ENCODE results near the gene CAT.
"Not testable (repeated sequence)": the region's sequence is repeated elsewhere in the genome, so short reads cannot be mapped to it uniquely, and the experiment has no call there.

CAT gene

DNA sequence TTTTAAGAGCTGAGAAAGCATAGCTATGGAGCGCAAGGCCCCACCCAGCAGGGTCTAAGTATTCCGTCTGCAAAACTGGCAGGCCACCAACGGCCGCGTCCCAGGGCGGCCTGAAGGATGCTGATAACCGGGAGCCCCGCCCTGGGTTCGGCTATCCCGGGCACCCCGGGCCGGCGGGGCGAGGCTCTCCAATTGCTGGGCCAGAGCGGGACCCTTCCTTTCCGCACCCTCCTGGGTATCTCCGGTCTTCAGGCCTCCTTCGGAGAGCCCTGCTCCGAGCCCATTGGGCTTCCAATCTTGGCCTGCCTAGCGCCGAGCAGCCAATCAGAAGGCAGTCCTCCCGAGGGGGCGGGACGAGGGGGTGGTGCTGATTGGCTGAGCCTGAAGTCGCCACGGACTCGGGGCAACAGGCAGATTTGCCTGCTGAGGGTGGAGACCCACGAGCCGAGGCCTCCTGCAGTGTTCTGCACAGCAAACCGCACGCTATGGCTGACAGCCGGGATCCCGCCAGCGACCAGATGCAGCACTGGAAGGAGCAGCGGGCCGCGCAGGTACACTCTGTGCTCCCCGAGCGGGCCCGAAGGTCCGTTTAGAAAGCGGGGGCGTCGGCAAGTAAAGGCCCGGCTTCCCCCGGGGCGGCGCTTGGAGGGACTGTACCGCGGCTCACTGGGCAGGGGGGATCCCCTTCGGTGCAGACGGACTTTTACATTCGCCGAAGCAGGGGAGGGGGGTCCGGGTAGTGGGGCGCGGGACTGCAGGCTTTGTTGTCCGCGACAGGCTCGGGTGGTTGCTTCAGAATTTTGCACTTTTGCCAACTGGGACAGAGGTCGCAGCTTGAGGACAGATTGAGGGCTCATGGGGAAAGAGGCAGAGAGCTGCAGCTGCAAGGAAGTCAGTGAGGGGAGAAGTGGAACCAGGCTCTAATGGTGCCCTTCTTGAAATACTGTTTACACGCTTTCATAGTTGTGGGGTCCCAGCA lies at the start of gene CAT:
CAT (plus strand) TSS at position 406 of the 979 bp plus-strand sequence; CDS start at position 486, 80 bp downstream.
- DNase-seq, result peak; percentile 87

- DNase-seq, result no peak
Observed at GRCh38 chr11:34394771-34395300, 43.9 kb upstream of the CAT start.

- DNase-seq, result no peak
Observed at GRCh38 chr11:34395916-34396550, 42.7 kb upstream of the CAT start.

DNA sequence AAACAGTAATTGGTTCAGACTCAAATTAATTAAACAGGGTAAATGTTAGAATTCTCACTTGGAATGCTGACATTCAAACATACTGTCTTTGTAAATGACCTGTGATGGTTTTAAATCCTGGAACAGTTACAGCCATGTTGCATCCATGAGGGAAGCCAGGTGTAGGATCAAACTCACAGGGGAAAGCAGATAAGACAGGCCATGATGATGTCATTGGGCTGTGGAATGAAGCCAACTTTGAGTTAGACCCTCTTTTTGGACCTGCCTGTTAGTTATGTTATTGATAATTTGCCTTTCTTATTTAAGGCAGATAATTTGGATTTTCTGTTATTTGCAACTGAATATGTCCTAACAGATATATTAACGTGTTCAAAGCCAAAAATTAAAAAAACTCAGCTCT lies 41.6 kb upstream of the CAT start:
- no peak for DNase-seq

GRCh38 chr11:34397811-34398210 lies 40.9 kb upstream of the CAT start:
- no peak for DNase-seq

DNA sequence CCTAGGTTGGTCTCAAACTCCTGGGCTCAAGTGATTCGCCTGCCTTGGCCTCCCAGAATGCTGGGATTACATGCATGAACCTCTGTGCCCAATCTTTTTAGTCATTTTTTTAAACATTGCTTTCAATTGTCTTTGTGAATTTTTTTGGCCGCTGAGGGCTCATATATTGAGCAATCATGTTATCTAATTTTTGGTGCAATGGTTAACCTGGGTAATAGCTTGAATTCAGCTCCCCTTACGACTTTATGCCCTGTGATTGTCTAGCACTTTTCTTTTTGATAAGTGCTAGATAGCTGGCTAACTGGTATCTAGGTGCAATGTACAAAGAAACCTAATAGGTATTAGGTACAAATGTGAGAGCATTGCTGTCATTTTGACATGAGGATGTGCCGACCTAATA lies 35.3 kb upstream of the CAT start:
- DNase-seq, result no peak

- no peak for DNase-seq
Observed at GRCh38 chr11:34404280-34404679, 34.5 kb upstream of the CAT start.

- peak; percentile 14 for DNase-seq
Observed at GRCh38 chr11:34405079-34405858, 33.5 kb upstream of the CAT start.

GRCh38 chr11:34406413-34406812 lies 32.3 kb upstream of the CAT start:
- no peak for DNase-seq

DNA sequence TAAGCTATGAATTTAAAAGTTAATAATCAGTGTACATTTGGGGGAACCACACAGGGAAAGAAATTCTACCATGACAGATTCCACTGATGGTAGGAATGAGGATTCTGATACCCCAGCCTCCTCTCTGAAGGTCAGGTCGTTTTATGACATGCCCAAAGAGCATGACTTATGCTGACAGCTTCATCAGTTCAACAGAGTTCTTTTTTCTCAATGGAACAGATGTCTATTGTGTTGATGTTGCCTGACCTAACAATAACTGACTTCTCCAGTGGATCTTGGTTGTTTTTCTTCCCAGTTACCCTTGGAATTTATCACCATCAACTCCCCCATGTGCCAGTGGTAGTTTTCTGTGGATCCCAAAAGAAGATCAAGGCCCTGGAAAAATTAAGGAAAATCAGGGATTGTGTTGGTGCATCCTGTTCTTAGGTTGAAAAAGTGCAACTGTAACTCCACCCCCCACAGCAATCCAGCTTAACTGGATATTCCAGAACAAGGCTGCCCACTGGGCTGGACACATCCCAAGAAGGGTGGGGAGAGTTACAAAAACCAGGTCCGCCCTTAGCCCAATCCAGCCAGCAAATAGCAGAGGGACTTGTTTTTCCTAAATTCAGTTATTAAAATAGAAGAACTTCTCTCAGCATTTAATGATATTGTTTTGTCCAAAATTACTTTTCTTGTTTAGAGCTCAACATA lies 31.5 kb upstream of the CAT start:
- DNase-seq, result no peak

DNA sequence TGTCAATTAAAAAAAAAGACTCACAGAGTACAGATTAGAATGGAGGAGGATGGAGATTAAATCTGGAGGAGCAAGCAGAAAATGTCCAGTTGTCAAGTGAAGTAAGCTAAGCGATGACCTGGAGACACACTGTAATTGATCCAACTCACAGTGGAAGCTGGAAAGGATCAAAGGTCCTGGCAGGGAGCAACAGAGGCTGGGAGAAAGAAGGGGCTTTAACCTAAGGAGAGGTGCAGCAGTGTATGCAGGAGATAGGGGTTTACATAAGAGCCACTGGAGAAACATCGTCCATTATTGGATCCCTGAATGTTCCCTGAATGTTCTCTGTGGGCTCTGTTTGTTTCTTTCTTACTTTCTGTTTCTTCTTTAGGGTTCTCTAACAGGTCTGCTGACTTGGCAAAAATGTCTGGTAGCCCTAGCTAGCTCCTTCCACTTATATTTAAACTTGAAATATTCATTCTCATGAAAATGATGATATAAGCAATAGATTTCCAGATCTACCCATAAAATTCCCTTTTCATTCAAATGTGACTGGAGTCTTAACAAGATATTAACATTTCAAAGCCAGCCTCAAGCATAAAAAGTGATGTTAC lies 30.1 kb upstream of the CAT start:
- no peak for DNase-seq

DNA sequence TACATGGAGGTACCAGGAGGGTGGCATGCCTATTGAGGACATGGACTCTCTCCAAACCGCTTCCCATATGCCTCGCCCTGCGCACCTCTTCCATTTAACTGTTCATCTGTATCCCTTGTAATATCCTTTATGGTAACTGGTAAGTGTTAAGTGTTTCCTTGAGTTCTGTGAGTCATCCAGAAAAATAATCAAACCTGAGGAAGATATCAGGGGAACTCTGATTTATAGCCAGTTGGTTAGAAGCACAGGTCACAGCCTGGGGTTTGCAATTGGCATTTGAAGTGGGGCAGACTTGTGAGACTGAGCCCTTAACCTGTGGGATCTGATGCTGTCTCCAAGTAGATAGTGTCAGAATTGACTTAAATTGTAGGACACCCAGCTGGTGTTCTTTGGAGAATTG lies 27.6 kb upstream of the CAT start:
- DNase-seq, result no peak

GRCh38 chr11:34411791-34412190 lies 26.9 kb upstream of the CAT start:
- DNase-seq, result no peak

DNA sequence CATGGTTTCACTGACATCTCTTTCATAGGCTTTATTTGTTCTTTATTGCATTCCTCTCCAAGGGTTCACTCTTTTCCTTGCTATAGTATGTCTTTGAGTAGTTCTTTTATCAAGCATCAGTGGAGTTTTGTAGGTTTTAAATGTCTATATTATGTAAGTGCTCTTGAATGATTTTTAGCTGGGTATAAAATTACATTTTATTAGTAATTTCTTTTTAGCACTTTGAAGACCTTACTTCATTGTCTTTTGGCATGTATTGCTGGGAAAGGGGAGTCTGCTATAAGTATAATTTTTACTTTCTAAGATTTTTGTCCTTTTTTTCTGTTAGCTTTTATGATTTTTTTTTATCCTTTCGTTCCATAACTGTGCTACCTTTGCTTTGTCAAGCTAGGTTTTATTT lies 25.5 kb upstream of the CAT start:
- no peak for DNase-seq

DNA sequence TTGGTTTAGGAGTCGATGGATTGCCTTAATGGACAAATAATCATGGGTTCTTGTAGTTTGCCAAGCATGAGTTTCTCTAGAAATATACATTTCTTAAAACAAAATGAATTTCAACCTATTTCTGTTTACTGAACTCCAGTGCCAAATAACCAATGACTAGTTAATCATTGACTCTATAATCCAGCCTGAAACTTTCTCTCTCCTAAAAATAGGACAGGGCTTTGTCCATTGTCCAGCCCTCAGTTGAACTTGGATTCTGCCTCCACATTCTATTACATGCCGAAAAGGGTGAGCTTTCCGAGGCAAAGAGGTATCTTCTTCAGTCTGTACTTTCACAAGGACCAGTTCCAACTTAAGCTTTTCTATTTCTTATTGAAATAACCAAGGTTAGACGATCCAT lies 23.2 kb upstream of the CAT start:
- DNase-seq, result no peak

DNA sequence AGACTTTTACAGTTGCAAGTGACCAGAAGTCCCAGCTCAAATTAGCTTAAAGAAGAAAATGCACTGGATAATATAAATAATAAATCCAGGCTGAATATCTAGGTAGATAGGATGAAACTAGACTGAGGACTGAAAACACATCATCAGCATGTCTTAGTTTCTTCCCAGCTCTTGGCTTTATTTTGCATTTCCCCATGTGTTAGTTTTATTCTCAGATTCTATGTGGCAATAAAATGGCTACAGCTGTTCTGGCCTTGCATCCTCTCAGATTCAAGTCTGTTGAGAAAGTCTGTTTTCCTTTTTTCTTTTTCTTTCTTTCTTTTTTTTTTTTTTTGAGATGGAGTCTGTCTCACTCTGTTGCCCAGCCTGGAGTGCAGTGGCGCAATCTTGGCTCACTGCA lies 22.6 kb upstream of the CAT start:
- no peak for DNase-seq

GRCh38 chr11:34416766-34417165 lies 22.0 kb upstream of the CAT start:
- DNase-seq, result no peak

- no peak for DNase-seq
Observed at GRCh38 chr11:34417202-34417601, 21.5 kb upstream of the CAT start.

- DNase-seq, result no peak
Observed at GRCh38 chr11:34419158-34419557, 19.6 kb upstream of the CAT start.

GRCh38 chr11:34423300-34423699 lies 15.4 kb upstream of the CAT start:
- no peak for DNase-seq

- not testable (repeated sequence) for DNase-seq
Observed at GRCh38 chr11:34424826-34425225, 13.9 kb upstream of the CAT start.

GRCh38 chr11:34425360-34425759 lies 13.4 kb upstream of the CAT start:
- DNase-seq, result no peak
